ENCODE data around the gene HJV. TPM values are rescaled to one million over a fixed set of nuclear protein-coding genes. Genes with fewer than 3 reads are reported as not detected.
"Not testable (repeated sequence)": the region's sequence is repeated elsewhere in the genome, so short reads cannot be mapped to it uniquely, and the experiment has no call there.

HJV gene
- total and polyA plus RNA-seq, 2 of the 8 experiments (the other 6 are each of a cell fraction or from before 2014, with no cell fraction given) = 0.32 to 0.70 TPM

GRCh38 chr1:146025787-146026495 lies 4.4 kb upstream of the HJV start:
- not testable (repeated sequence) for H4K8ac ChIP-seq (ENCODE audit: extremely low read depth, insufficient read depth, low read length); DNase-seq (ENCODE audit: low read depth in 1 of 2, low spot score in 2 of 2); H3K9ac ChIP-seq (replicated peaks in 1 of 4; ENCODE audit: extremely low read depth in 1 of 4, low read depth in 3 of 4, low read length in 3 of 4); H3K4me3 ChIP-seq (ENCODE audit: extremely low read depth in 1 of 4, insufficient read depth in 2 of 4, low read depth in 3 of 4, low read length in 4 of 4); H2BK5ac ChIP-seq (ENCODE audit: low read depth, low read length); H3K23ac ChIP-seq (ENCODE audit: insufficient read length); H2AK5ac ChIP-seq (ENCODE audit: low read depth, low read length); H3K9me3 ChIP-seq (ENCODE audit: insufficient read depth in 2 of 2, low read depth in 1 of 2, low read length in 1 of 2); H3K14ac ChIP-seq (ENCODE audit: insufficient read length); H3K4me1 ChIP-seq (replicated peaks in 1 of 4; ENCODE audit: control insufficient read depth in 3 of 4, insufficient read depth in 4 of 4, low read length in 3 of 4); H3K27me3 ChIP-seq (replicated peaks in 1 of 4; ENCODE audit: control insufficient read depth in 3 of 4, extremely low read depth in 1 of 4, insufficient read depth in 3 of 4, low read length in 3 of 4); H3K4ac ChIP-seq (replicated peaks; ENCODE audit: insufficient read length, low read depth, low read length); H3K79me2 ChIP-seq (ENCODE audit: control insufficient read depth in 1 of 2, insufficient read depth in 2 of 2, low read length in 2 of 2); H3K79me1 ChIP-seq (ENCODE audit: low read depth, low read length); H4K5ac ChIP-seq (ENCODE audit: insufficient read length, low read depth, low read length); FAIRE-seq; H2BK120ac ChIP-seq (replicated peaks; ENCODE audit: low read depth, low read length); H2BK12ac ChIP-seq (ENCODE audit: low read depth, low read length); H3K18ac ChIP-seq (ENCODE audit: extremely low read depth, low read length); H2BK20ac ChIP-seq (ENCODE audit: low read length); H2BK15ac ChIP-seq (ENCODE audit: low read length); H2AFZ ChIP-seq (ENCODE audit: low read length); H4K20me1 ChIP-seq (replicated peaks in 1 of 2; ENCODE audit: control insufficient read depth in 1 of 2, insufficient read depth in 2 of 2, low read length in 2 of 2); H3K23me2 ChIP-seq (ENCODE audit: low read depth, low read length); H3K27ac ChIP-seq (ENCODE audit: low read depth, low read length); H3K4me2 ChIP-seq (ENCODE audit: insufficient read depth in 1 of 2, low read depth in 2 of 2, low read length in 2 of 2); H3K56ac ChIP-seq (replicated peaks; ENCODE audit: insufficient read length, low read depth, low read length); H4K91ac ChIP-seq (replicated peaks; ENCODE audit: insufficient read length, low read length); H3K36me3 ChIP-seq (ENCODE audit: control insufficient read depth in 2 of 4, insufficient read depth in 4 of 4, low read length in 3 of 4)
- 79% methylated on average over 2 of the region's 2 CpGs; no CpG with 5 or more reads in 1 of the 2 experiments for WGBS, 2 experiments (ENCODE audit: extremely low coverage in 1 of 2, insufficient coverage in 1 of 2, insufficient read length in 1 of 2, insufficient replicate concordance in 2 of 2, low coverage in 1 of 2, low lambda C conversion rate in 2 of 2, missing lambda C conversion rate in 1 of 2)
- POLR2A ChIA-PET (ENCODE audit: partially characterized antibody) = interaction anchor here (0.7 to 1.0 kb wide), 2 partner anchors 10 to 97 kb away, joined by 3 to 4 read pairs; no protein-coding TSS in a partner anchor
- CTCF ChIA-PET (ENCODE audit: partially characterized antibody) = interaction anchor here (0.7 to 1.6 kb wide), 5 partner anchors 11 to 177 kb away, joined by 3 to 5 read pairs (median 3); no protein-coding TSS in a partner anchor
